Uterus (tissue), 2 donors: ENCODE measurements around the gene GC.

Experiments used
- POLR2A ChIP-seq, 2 donors: fragments of 450-650 bp; IDR thresholded peaks; one replicate each; pipeline ENCODE4 v1.6.1; 2016; ENCODE audit warnings: antibody characterized with exemption in 2 of 2, mild to moderate bottlenecking in 1 of 2, moderate library complexity in 1 of 2
- TF ChIP-seq, protein P1 (sequence below), 4 experiments: fragments of 200-600 bp in 2 of 4; fragments of 450-650 bp in 2 of 4; sonication (generic) in 2 of 4; IDR thresholded peaks; one replicate each; pipeline ENCODE4 v1.5.1; 2016 to 2019; ENCODE audit warnings: antibody characterized with exemption in 4 of 4, mild to moderate bottlenecking in 2 of 4, moderate library complexity in 1 of 4

DNA sequence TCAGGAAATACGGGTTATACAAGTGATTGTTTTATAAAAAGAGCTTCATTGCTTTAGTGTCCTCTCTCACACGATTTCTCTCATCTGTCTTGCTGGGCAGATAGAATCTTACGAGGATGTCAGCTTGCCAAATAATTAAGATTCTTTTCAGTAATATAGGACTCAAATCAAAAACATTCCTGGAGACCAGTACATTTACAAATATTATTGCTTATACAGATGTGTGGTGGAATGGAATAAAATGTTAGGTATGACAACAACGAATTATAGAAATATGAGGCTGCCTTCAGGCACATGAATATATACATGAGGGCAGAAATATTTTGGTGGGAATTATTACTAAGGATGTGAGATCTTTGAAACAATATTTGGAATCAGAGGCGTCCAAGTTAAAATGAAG is 88.9 kb downstream of the GC start:
- TF ChIP-seq, protein P1, sequence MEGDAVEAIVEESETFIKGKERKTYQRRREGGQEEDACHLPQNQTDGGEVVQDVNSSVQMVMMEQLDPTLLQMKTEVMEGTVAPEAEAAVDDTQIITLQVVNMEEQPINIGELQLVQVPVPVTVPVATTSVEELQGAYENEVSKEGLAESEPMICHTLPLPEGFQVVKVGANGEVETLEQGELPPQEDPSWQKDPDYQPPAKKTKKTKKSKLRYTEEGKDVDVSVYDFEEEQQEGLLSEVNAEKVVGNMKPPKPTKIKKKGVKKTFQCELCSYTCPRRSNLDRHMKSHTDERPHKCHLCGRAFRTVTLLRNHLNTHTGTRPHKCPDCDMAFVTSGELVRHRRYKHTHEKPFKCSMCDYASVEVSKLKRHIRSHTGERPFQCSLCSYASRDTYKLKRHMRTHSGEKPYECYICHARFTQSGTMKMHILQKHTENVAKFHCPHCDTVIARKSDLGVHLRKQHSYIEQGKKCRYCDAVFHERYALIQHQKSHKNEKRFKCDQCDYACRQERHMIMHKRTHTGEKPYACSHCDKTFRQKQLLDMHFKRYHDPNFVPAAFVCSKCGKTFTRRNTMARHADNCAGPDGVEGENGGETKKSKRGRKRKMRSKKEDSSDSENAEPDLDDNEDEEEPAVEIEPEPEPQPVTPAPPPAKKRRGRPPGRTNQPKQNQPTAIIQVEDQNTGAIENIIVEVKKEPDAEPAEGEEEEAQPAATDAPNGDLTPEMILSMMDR (IDR thresholded peaks at IDR 0.05), result no peak
- no peak for TF ChIP-seq POLR2A (IDR thresholded peaks at IDR 0.05)
